ENCODE measurements around the gene MMP25.
"Not testable (repeated sequence)": the region's sequence is repeated elsewhere in the genome, so short reads cannot be mapped to it uniquely, and the experiment has no call there.

The MMP25 gene

GRCh38 chr16:3056336-3057180, 10.2 kb downstream of the MMP25 start:
- no peak for DNase-seq

GRCh38 chr16:3057181-3058138, 11.1 kb downstream of the MMP25 start:
- no peak for DNase-seq

DNA sequence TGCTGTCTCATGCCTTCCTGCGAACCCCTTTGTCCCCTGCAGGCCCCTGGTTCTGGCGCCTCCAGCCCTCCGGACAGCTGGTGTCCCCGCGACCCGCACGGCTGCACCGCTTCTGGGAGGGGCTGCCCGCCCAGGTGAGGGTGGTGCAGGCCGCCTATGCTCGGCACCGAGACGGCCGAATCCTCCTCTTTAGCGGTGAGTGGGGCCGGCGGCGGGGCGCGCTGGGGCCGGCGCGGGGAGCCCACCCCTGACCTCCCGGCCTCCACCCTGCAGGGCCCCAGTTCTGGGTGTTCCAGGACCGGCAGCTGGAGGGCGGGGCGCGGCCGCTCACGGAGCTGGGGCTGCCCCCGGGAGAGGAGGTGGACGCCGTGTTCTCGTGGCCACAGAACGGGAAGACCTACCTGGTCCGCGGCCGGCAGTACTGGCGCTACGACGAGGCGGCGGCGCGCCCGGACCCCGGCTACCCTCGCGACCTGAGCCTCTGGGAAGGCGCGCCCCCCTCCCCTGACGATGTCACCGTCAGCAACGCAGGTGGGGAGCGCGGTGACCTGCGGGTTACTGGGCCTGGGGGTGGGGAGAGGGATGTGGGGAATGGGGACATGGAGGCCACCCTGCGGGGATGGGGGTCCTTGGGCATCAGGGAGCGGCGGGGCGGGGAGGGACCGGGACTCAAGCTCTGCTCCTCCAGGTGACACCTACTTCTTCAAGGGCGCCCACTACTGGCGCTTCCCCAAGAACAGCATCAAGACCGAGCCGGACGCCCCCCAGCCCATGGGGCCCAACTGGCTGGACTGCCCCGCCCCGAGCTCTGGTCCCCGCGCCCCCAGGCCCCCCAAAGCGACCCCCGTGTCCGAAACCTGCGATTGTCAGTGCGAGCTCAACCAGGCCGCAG, 12.0 kb downstream of the MMP25 start:
- DNase-seq, result peak; percentile 31

GRCh38 chr16:3059041-3059722, 12.8 kb downstream of the MMP25 start:
- peak; percentile 92 for DNase-seq

GRCh38 chr16:3059723-3060242, 13.4 kb downstream of the MMP25 start:
- DNase-seq, result no peak

GRCh38 chr16:3060339-3061127, 14.2 kb downstream of the MMP25 start:
- DNase-seq, result no peak

GRCh38 chr16:3062553-3062952, 16.2 kb downstream of the MMP25 start:
- no peak for DNase-seq

- no peak for DNase-seq
These were observed 17.4 kb downstream of the MMP25 start for GRCh38 chr16:3063625-3064386.

DNA sequence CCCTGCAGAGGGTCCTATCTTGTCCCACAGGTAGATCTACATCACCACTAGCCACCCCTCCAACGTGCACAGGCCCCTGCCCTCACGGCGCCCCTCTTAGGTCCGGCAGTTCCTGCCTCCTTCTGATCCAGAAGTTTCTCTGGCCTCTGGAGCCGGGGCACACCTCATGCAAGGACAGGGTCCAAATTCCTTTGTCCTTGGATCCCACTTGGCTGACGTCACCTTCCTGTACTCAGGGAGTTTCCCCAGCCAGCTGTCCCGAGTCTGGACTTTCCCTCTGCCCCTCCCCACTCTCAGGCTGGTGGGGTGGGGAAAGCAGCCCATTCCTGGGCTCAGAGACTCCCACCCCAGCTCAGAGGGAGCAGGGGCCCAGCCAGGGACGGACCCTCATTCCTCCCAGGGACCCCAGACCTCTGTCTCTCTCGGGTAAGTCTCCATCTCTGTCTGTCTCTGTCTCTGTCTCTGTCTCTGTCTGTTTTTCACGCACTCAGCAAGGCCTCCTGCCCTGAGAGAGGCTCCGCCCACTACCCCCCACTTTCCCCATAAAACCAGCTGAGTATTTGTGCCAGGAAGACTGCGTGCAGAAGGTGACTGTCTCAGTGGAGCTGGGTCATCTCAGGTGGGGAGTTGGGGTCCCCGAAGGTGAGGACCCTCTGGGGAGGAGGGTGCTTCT, 18.8 kb downstream of the MMP25 start, which contains the start of gene IL32:
Gene IL32, plus strand, starts transcription at position 572 of the 673 bp plus-strand sequence. CDS start 172 bp downstream, outside the sequence.
- DNase-seq, result peak; percentile 76

DNA sequence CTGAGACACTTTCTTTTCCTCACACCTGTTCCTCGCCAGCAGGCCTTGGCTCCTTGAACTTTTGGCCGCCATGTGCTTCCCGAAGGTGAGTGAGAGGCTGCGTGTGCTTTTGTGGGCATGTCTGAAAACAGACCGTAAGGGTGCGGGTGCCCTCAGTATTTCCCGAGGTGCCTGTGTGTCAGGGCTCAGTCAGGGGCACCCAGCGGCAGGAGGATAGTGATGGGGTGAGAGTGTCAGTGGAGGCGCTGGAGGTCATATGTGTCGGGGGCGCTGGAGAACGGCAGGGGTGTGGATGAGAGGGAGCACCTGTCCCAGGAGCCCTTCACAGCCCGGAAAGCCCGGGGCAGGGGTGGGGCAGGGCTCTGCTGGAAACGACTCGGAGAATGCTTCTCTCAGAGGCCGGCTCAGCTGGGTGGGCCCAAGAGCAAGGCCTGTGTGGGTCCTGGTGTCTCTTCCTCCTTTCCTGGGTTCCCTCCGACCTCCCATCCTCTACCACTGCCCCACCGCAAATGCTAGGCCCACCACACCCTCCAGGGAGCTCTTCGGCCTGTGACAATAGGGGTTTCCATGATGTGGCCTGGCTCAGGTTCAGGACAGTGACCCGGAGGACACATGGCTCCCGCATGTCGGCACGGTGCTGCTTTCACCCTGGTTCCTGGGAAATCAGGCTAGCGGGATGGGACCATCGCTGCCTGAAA, 19.5 kb downstream of the MMP25 start:
- no peak for DNase-seq

- no peak for DNase-seq
These were observed 20.0 kb downstream of the MMP25 start for GRCh38 chr16:3066440-3066748.

DNA sequence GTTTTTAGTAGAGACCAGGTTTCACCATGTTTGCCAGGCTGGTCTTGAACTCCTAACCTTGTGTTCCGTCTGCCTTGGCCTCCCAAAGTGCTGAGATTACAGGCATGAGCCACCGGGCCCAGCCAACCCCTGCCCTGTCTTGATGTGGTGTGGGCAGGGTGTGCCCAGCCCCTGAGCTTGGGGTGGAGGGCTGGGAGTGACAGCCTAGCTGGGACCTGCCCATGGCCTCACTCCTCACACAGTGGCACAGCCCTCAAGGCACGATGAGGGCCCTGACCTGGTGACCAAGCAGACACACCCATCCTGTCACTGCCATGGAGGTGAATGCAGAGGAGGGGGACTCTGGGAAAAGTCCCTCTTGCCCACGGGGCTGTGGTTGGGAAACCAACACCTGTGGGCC, 22.1 kb downstream of the MMP25 start:
- DNase-seq, result no peak

DNA sequence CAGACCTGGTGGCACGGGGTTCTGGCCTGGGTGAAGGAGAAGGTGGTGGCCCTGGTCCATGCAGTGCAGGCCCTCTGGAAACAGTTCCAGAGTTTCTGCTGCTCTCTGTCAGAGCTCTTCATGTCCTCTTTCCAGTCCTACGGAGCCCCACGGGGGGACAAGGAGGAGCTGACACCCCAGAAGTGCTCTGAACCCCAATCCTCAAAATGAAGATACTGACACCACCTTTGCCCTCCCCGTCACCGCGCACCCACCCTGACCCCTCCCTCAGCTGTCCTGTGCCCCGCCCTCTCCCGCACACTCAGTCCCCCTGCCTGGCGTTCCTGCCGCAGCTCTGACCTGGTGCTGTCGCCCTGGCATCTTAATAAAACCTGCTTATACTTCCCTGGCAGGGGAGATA, 22.8 kb downstream of the MMP25 start:
- not testable (repeated sequence) for DNase-seq

DNA sequence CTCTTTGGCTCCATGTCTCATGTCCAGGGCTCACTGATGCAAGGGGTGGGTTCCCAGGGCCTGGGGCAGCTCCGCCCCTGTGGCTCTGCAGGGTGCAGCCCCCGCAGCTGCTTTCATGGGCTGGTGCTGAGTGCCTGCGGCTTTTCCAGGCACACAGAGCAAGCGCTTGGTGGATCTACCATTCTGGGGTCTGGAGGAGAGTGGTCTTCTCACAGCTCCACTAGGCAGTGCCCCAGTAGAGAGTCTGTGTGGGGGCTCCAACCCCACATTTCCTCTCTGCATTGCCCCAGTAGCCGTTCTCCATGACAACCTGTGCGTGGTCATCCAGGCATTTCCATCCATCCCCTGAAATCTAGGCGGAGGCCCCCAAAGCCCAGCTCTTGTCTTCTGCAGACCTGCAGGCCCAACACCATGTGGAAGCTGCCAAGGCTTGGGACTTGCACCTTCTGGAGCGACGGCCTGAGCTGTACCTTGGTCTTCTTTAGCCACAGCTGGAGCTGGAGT, 24.3 kb downstream of the MMP25 start:
- no peak for DNase-seq

GRCh38 chr16:3071655-3072054, 25.3 kb downstream of the MMP25 start:
- DNase-seq, result no peak

GRCh38 chr16:3072148-3072547, 25.8 kb downstream of the MMP25 start:
- not testable (repeated sequence) for DNase-seq

DNA sequence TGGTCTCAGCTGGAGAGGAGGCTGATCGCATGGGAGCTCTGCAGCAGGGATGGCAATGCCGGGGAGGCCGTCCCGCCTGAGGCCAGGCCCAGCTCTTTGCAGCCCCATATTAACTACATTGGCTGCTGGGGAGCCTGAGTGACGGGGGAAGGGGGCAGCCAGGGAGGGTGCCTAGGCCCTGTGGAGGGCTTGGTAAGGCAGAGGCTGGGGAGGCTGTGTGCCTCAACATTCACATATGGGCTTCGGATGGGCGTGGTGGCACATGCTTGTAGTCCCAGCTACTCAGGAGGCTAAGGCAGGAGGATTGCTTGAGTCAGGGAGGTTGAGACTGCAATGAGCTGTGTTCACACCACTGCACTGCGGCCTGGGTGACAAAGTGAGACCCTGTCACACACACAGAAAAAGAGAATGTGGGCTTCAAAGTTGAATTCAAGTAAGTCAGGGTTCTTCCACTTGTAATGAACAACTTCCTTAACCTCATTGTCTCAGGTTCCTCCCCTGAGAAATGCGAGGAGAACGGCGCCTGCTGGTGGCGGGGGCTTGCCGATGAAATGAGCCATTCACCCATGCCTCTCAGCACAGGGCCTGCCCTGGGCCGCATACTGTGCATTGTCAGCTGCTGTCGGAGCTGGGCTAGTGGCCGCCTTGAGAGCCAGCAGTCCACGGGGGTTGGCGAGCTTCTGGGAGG, 26.4 kb downstream of the MMP25 start:
- not testable (repeated sequence) for DNase-seq

- no peak for DNase-seq
These were observed 27.1 kb downstream of the MMP25 start for GRCh38 chr16:3073448-3073847.

Data from fibroblast of skin of back (primary cell).